Fibroblast of villous mesenchyme (primary cell): ENCODE data around the gene SIRPA. TPM values are rescaled to one million over a fixed set of nuclear protein-coding genes. Genes with fewer than 3 reads are reported as not detected.

Experiments used
- DNase-seq: peaks from one replicate; pipeline ENCODE4 v3.0.0-alpha.2; 2010; ENCODE audit warnings: low read depth
- H3K4me3 ChIP-seq: 2 replicates; pipeline ENCODE4 v1.5.1; 2011; ENCODE audit warnings: low read depth, mild to moderate bottlenecking, low read length
- CTCF ChIP-seq: IDR thresholded peaks from 2 replicates; pipeline ENCODE4 v1.5.1; 2012; ENCODE audit warnings: low read depth, mild to moderate bottlenecking, low read length; ENCODE audit not compliant: insufficient read depth
- total RNA-seq: library from RNA; depleted of rRNA; stranded (reverse); fragments of >200 nt; gene quantifications from 2 replicates; pipeline ENCODE4 v1.2.3, GENCODE V29; 2012

The SIRPA gene
- total RNA-seq, 1 donor = 3.9 TPM

GRCh38 chr20:1874450-1875182, 20.6 kb upstream of the SIRPA start:
- TF ChIP-seq CTCF = no peak
- H3K4me3 ChIP-seq = no peak overlapping the region
- no peak for DNase-seq

- no peak overlapping the region for H3K4me3 ChIP-seq
- no peak for DNase-seq
- TF ChIP-seq CTCF = no peak
Observed at GRCh38 chr20:1875183-1875554, 20.0 kb upstream of the SIRPA start.

GRCh38 chr20:1875762-1876161, 19.4 kb upstream of the SIRPA start:
- no peak for TF ChIP-seq CTCF
- no peak overlapping the region for H3K4me3 ChIP-seq
- no peak for DNase-seq

- TF ChIP-seq CTCF = no peak
- no peak overlapping the region for H3K4me3 ChIP-seq
- DNase-seq = no peak
Observed at GRCh38 chr20:1876217-1876921, 18.8 kb upstream of the SIRPA start.

- TF ChIP-seq CTCF = no peak
- no peak overlapping the region for H3K4me3 ChIP-seq
- DNase-seq = no peak
Observed at GRCh38 chr20:1876975-1877608, 18.1 kb upstream of the SIRPA start.

- no peak for TF ChIP-seq CTCF
- H3K4me3 ChIP-seq = no peak overlapping the region
- no peak for DNase-seq
Observed at GRCh38 chr20:1877609-1878200, 17.5 kb upstream of the SIRPA start.
